ENCODE measurements around the gene PCID2. TPM values are rescaled to one million over a fixed set of nuclear protein-coding genes. Genes with fewer than 3 reads are reported as not detected.

The PCID2 gene
- total RNA-seq, 1 donor from 2014 or later: 40.9 TPM

- no peak overlapping the region for H3K4me3 ChIP-seq (ENCODE audit: low read depth, low read length)
- no peak for DNase-seq (ENCODE audit: low read depth)
- TF ChIP-seq CTCF (conservative IDR thresholded peaks at IDR 0.05; ENCODE audit: low read depth, low read length): no peak
Observed at GRCh38 chr13:113171250-113172125, 37.0 kb downstream of the PCID2 start.

DNA sequence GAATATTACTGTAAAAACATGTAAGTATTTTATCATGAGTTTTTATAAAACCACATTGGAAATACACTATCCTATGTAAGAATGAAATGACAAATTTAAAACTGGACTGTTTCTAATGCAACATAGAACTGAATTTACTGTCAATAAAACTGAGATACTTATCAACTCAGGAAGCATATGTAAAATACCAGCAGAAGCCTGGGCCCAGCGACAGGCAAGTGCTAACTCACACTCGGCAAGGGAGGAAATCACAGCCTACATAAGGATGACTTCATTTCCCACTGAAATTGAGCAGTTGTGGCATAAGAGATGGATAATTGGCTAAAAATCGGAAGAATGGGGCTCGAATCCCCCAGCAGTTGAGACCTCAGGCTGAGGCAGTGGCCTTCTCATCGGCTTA lies 38.0 kb downstream of the PCID2 start:
- no peak for DNase-seq (ENCODE audit: low read depth)
- no peak for TF ChIP-seq CTCF (conservative IDR thresholded peaks at IDR 0.05; ENCODE audit: low read depth, low read length)
- no peak overlapping the region for H3K4me3 ChIP-seq (ENCODE audit: low read depth, low read length)

DNA sequence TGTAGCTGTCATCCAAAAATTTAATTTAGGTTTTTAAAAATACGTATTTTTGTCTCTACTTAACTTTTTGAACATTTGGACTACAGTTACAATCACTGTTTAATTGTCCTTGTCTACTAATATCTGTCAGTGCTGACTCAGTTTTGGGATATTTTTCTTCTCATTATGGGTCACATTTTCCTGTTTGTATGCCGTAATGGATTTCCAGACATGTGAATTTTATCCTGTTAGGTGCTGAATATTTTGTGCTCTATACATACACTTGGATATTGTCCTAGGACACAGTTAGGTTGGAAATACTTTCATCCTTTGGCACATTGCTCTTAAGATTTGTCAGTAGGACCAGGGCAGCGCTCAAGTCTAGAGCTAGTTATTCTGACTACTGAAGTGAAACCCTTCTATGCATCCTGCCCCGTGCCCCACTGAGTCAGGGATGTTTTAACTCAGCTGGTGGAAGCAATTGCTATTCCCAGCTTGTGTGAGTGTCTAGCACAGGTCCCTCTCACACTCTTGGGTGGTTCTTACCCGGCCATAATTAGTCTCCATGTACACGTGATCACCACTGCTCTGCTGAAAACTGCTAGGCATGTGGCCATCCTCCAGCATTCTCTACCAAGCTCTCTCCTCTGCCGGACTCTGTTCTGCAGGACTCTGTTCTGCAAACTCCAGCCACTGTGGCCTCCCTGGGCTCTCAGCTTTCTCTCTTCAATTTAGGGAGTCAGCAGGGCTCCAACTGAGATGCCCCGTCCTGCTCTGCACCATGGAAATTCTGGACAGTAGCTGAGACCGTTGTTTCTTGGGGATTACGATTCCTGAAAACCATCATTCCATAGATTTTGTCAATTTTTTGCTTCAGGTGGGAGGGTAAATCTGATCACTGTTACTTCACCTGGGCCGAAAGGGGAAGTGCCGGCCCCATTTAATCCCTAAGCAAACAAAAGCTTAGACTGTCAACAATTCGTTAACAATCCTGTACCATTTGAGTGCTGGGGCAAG lies 38.9 kb downstream of the PCID2 start:
- no peak overlapping the region for H3K4me3 ChIP-seq (ENCODE audit: low read depth, low read length)
- no peak for DNase-seq (ENCODE audit: low read depth)
- no peak for TF ChIP-seq CTCF (conservative IDR thresholded peaks at IDR 0.05; ENCODE audit: low read depth, low read length)

DNA sequence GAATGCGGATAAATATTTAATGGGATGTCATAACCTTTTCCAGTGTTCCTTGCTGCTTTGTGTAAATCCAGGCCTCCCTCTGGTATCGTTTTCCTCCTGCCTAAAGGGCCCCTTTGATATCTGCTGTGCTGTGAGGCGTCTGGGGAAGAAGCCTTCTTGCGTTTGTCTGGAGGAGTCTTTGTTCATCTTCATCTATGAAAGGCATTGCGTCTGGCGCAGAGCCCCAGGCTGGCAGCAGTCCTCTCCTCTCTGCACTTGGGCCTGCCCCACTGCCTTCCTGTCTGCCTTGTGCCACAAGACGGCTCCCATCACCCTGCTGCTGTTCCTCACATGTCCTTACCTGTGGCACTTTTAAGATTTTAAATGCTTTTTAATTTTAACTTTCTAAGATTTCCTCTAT lies 40.3 kb downstream of the PCID2 start:
- TF ChIP-seq CTCF (conservative IDR thresholded peaks at IDR 0.05; ENCODE audit: low read depth, low read length): no peak
- H3K4me3 ChIP-seq (ENCODE audit: low read depth, low read length): no peak overlapping the region
- no peak for DNase-seq (ENCODE audit: low read depth)

DNA sequence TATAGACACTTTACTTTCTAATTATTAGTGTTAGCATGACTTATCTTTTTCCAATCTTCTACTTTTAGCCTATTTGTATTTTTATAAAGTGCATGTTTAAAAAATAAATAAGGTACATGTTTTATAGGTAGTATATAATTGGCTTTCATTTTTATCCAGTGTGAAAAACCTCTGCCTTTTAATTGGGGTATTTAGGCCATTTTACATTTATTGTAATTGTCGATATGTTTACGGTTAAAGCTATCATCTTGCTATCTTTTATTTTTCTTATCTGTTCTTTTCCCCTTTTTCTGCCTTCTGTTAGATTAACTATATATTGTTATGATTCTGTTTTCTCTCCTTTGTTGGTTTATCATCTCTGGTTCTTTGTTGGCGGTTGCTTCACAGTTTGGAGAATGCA lies 40.9 kb downstream of the PCID2 start:
- no peak for TF ChIP-seq CTCF (conservative IDR thresholded peaks at IDR 0.05; ENCODE audit: low read depth, low read length)
- DNase-seq (ENCODE audit: low read depth): no peak
- H3K4me3 ChIP-seq (ENCODE audit: low read depth, low read length): no peak overlapping the region

GRCh38 chr13:113167155-113167554 lies 41.3 kb downstream of the PCID2 start:
- TF ChIP-seq CTCF (conservative IDR thresholded peaks at IDR 0.05; ENCODE audit: low read depth, low read length): no peak
- no peak for DNase-seq (ENCODE audit: low read depth)
- no peak overlapping the region for H3K4me3 ChIP-seq (ENCODE audit: low read depth, low read length)
